Endodermal cell (in vitro differentiated cells): ENCODE results near the gene ZNF827. TPM values are rescaled to one million over a fixed set of nuclear protein-coding genes. Genes with fewer than 3 reads are reported as not detected.

Experiments
- DNase-seq: peaks from one replicate; pipeline ENCODE4 v3.0.0-alpha.2; 2017
- H3K27ac ChIP-seq: 2 replicates; pipeline ENCODE4 v1.5.1; 2013; ENCODE audit warnings: mild to moderate bottlenecking, low read depth, low read length, moderate library complexity
- H3K27me3 ChIP-seq: 2 replicates; pipeline ENCODE4 v1.6.1; 2013; ENCODE audit warnings: mild to moderate bottlenecking, low read length, moderate library complexity; ENCODE audit not compliant: insufficient read depth, control insufficient read depth, poor library complexity, severe bottlenecking
- H3K36me3 ChIP-seq: 2 replicates; pipeline ENCODE4 v1.7.0; 2013; ENCODE audit warnings: mild to moderate bottlenecking, low read length, moderate library complexity; ENCODE audit not compliant: control insufficient read depth, insufficient read depth
- H3K4me1 ChIP-seq: one replicate; pipeline ENCODE4 v1.7.0; 2013; ENCODE audit warnings: low read length; ENCODE audit not compliant: control insufficient read depth, insufficient read depth
- H3K4me3 ChIP-seq: 2 replicates; pipeline ENCODE4 v1.5.1; 2013; ENCODE audit warnings: mild to moderate bottlenecking, low read length, moderate library complexity
- H3K9ac ChIP-seq: 2 replicates; pipeline ENCODE4 v1.6.1; 2013; ENCODE audit warnings: mild to moderate bottlenecking, low read length, moderate library complexity; ENCODE audit not compliant: poor library complexity, severe bottlenecking; ENCODE audit errors: extremely low read depth
- H3K9me3 ChIP-seq: 2 replicates; pipeline ENCODE4 v1.6.1; 2013; ENCODE audit warnings: mild to moderate bottlenecking, low read length, moderate library complexity; ENCODE audit not compliant: control insufficient read depth
- H3K27ac Mint-ChIP-seq: 2 replicates; pipeline ENCODE4 v1.8.0; 2020; ENCODE audit warnings: mixed read lengths
- H3K27me3 Mint-ChIP-seq: 2 replicates; pipeline ENCODE4 v1.8.0; 2021; ENCODE audit warnings: mild to moderate bottlenecking, mixed read lengths; ENCODE audit not compliant: insufficient read depth
- H3K36me3 Mint-ChIP-seq: 2 replicates; pipeline ENCODE4 v1.8.0; 2020; ENCODE audit warnings: low read depth, mixed read lengths
- H3K4me1 Mint-ChIP-seq: 2 replicates; pipeline ENCODE4 v1.8.0; 2020; ENCODE audit warnings: mixed read lengths
- H3K4me3 Mint-ChIP-seq: 2 replicates; pipeline ENCODE4 v1.8.0; 2020; ENCODE audit warnings: mild to moderate bottlenecking, moderate library complexity, mixed read lengths
- H3K9me3 Mint-ChIP-seq: 2 replicates; pipeline ENCODE4 v1.8.0; 2020; ENCODE audit warnings: mild to moderate bottlenecking, mixed read lengths
- WGBS, 2 experiments: methylation state at CpG; one replicate each; pipeline versions ENCODE4 v1.1.5 to v1.1.7; 2013; ENCODE audit warnings: missing lambda C conversion rate in 2 of 2, mixed read lengths in 1 of 2; ENCODE audit not compliant: insufficient coverage in 1 of 2, insufficient read length in 1 of 2; 5-methylcytosine and 5-hydroxymethylcytosine counted together
- total RNA-seq, 2 donors: library from RNA; stranded (reverse); fragmentation: NEBNext Ultra II Directional in 1 of 2; extraction: Animal tissue kit (Norgen Biotek cat#: 25700) in 1 of 2; gene quantifications; 2 replicates in 1 of 2; 3 replicates in 1 of 2; pipeline ENCODE4 v1.2.1, GENCODE V29; 2021
- TF ChIP-seq, protein P1 (sequence below): fragments of 200-600 bp; sonication (generic); conservative IDR thresholded peaks from 2 replicates; pipeline ENCODE4 v1.5.0; 2021; ENCODE audit warnings: antibody characterized with exemption, mild to moderate bottlenecking

ZNF827 gene
- total RNA-seq, 2 donors from 2014 or later = 33.0 to 34.9 TPM

DNA sequence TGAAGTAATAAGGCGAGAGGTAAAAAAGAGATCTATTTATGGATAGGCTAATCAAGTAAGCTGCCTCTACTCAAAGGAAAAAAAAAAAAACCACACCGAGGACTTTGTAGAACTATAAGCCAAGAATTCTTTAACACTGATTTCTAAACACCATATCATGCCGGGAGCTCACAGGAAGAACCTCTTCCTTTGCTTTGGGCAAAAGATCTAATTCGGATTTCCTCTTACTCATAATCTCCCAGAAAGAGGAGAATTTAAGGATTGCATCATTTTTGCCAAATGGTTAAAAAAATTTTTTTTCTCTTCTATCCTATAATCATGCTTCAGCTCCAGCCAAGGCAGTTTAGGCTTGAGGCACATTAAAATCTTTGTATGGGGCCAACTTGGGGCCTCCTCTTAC is 95.5 kb downstream of the ZNF827 start:
- Histone ChIP-seq H3K36me3 (peaks cover 76% of the 10 kb centered on the region), H3K27ac (no peak overlapping the region), H3K4me3 (no peak overlapping the region), H3K27me3 (no peaks in the 10 kb centered on the region), H3K4me1 (no peaks in the 10 kb centered on the region), H3K9ac (no peak overlapping the region), H3K9me3 (no peaks in the 10 kb centered on the region)
- Mint-ChIP-seq H3K27me3 (no peaks in the 10 kb centered on the region), H3K36me3 (peaks cover 69% of the 10 kb centered on the region), H3K4me1 (peaks cover 19% of the 10 kb centered on the region), H3K9me3 (no peaks in the 10 kb centered on the region), H3K27ac (no peak overlapping the region), H3K4me3 (no peak overlapping the region)
- DNase-seq = no peak
- TF ChIP-seq, protein P1, sequence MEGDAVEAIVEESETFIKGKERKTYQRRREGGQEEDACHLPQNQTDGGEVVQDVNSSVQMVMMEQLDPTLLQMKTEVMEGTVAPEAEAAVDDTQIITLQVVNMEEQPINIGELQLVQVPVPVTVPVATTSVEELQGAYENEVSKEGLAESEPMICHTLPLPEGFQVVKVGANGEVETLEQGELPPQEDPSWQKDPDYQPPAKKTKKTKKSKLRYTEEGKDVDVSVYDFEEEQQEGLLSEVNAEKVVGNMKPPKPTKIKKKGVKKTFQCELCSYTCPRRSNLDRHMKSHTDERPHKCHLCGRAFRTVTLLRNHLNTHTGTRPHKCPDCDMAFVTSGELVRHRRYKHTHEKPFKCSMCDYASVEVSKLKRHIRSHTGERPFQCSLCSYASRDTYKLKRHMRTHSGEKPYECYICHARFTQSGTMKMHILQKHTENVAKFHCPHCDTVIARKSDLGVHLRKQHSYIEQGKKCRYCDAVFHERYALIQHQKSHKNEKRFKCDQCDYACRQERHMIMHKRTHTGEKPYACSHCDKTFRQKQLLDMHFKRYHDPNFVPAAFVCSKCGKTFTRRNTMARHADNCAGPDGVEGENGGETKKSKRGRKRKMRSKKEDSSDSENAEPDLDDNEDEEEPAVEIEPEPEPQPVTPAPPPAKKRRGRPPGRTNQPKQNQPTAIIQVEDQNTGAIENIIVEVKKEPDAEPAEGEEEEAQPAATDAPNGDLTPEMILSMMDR = no peak
- WGBS, 2 experiments = 89 to 100% methylated on average over 1 to 4 of the region's 4 CpGs

DNA sequence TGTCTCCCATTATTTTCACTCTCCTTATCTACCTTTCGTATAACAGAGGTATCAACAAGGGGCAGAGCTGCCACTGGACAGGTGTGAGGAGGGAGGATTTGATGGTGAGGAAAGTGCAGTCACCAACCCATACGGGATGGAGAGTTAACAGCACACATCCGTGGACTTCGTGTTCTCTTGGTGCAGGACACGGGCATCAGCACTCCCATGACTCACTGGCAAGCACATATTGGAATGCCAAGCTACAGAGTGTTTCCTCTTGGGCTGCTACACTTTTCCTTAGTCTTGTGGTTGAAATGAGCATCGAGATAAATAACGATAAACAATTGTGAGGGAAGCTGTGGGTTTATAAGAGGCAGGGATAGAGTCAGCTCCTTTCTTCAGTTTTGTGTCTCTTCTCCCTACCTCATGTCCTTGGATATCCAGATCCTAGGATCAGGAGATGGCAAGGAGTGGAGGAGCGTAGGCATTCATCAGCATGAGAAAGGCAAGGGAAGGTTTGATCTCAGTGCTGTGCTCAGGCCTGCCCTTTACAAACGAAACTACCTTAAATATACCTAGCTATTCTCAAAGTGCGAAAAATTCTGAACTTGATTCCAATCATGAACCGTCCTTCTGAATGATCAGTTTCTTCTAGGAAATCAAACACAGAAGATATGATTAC is 96.3 kb downstream of the ZNF827 start:
- no peak overlapping the region for H3K9ac ChIP-seq
- H3K27ac ChIP-seq = no peak overlapping the region
- Mint-ChIP-seq H3K27me3 (no peaks in the 10 kb centered on the region), H3K36me3 (peaks cover 66% of the 10 kb centered on the region), H3K27ac (no peak overlapping the region), H3K4me1 (peaks cover 24% of the 10 kb centered on the region), H3K9me3 (no peaks in the 10 kb centered on the region), H3K4me3 (no peak overlapping the region)
- TF ChIP-seq, protein P1 = no peak
- no peak overlapping the region for H3K4me3 ChIP-seq
- no peaks in the 10 kb centered on the region for H3K4me1 ChIP-seq
- H3K27me3 ChIP-seq = no peaks in the 10 kb centered on the region
- no peak for DNase-seq
- peaks cover 68% of the 10 kb centered on the region for H3K36me3 ChIP-seq
- 94% methylated on average over 6 to 11 of the region's 11 CpGs for WGBS, 2 experiments
- H3K9me3 ChIP-seq = no peaks in the 10 kb centered on the region

DNA sequence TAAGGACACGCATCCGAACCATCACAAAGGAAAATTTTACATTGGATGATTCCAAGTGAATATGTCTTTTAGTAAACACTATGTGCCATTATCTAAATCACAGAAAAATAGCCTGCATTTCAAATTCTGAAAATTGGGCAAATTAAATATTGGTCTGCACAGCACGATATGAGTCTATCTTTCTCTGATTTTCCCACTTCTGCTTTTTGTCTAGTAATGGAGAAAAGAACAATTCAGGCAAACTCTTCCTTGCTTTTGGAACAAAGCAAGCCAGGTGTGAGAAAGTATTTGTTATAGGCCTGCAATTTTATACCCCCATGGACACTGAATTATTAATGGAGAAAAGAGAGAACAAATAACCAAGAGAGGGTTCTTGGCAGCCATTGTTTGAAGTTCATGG is 97.8 kb downstream of the ZNF827 start:
- H3K9me3 ChIP-seq = no peaks in the 10 kb centered on the region
- H3K4me1 ChIP-seq = no peaks in the 10 kb centered on the region
- H3K27me3 ChIP-seq = no peaks in the 10 kb centered on the region
- Mint-ChIP-seq H3K9me3 (peaks cover 6% of the 10 kb centered on the region), H3K27me3 (no peaks in the 10 kb centered on the region), H3K36me3 (peaks cover 64% of the 10 kb centered on the region), H3K27ac (no peak overlapping the region), H3K4me3 (no peak overlapping the region), H3K4me1 (peaks cover 32% of the 10 kb centered on the region)
- peaks cover 60% of the 10 kb centered on the region for H3K36me3 ChIP-seq
- no peak overlapping the region for H3K4me3 ChIP-seq
- TF ChIP-seq, protein P1 = no peak
- no peak overlapping the region for H3K27ac ChIP-seq
- 99 to 100% methylated on average over 1 to 3 of the region's 3 CpGs for WGBS, 2 experiments
- no peak overlapping the region for H3K9ac ChIP-seq
- DNase-seq = no peak
